Stimulated activated CD4-positive, alpha-beta T cell treated with anti-CD3 and anti-CD28 coated beads, Interleukin-12 subunit alpha, Interleukin-12 subunit beta, amount 100 ng/mL, for 48 hours (primary cell): Measurements from ENCODE around the gene NEIL1.
"Not testable (repeated sequence)": the region's sequence is repeated elsewhere in the genome, so short reads cannot be mapped to it uniquely, and the experiment has no call there.

Experiments
- DNase-seq, 3 donors: peaks; one replicate each; pipeline ENCODE4 v3.0.0-alpha.2; 2020; ENCODE audit warnings: low read depth in 2 of 3, low spot score in 1 of 3

Gene NEIL1

GRCh38 chr15:75346796-75347221 lies at the start of gene NEIL1:
Gene NEIL1 (plus strand): TSS chr15:75347039. CDS start chr15:75348906, 1,867 bp downstream.
- no peak for DNase-seq

DNA sequence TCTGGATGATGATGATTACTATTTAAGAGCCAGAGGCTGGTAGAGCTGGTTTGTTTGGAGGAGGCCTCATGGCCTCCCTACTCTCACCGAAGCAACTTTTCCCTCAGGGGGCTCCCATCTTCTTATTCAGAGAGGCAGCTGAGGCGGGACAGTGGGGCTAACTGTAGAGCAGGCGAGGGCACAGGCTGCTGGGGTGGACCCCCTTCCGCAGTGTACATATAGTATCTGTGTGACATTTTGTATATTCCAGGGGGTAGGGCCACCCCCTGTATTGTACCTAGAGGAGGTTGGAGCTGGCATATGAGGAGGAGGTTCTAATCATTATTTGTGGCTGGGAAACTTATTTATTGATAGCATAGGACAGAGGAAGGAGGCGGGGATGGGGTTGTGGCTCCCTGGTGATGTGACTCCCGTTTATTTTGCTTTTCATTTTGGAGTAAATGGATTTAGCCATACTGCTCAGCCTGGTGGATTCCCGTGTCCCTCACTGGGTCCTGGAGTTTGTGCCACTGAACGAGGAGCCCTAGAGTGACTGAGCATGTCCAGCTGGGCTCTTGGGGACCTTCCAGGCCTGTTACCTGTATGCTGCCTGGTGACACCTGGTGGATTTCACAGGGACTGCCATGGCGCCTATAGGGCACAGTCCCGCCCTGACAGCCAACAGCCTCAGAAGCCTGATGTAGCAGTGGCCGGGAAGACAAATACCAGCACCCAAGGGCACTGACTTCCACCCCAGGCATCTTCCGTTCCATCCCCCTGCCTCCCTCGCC lies 48.1 kb upstream of the NEIL1 start:
- not testable (repeated sequence) for DNase-seq

GRCh38 chr15:75299311-75299688 lies 47.5 kb upstream of the NEIL1 start:
- DNase-seq, result peak; percentile 32 to 60 (median 51)

DNA sequence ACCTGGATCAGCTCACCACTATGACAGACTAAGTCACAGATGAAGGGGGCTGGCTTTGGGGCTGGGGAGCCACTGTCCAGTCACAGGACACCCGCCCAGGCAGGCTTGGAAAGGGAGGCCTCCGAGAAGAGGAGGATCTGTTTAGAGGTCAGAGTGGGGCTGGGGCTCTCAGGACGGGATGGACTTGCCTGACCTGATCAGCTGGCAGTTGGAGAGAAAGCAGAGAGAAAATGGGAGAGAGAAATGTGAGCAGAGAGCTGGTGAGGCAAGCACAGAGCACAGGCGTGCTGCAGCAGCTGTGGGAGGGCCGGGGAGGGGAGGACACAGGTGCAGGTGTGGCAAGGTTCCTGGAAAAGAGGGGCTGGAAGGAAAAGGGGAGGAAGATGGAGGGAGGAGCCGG lies 46.8 kb upstream of the NEIL1 start:
- not testable (repeated sequence) for DNase-seq

DNA sequence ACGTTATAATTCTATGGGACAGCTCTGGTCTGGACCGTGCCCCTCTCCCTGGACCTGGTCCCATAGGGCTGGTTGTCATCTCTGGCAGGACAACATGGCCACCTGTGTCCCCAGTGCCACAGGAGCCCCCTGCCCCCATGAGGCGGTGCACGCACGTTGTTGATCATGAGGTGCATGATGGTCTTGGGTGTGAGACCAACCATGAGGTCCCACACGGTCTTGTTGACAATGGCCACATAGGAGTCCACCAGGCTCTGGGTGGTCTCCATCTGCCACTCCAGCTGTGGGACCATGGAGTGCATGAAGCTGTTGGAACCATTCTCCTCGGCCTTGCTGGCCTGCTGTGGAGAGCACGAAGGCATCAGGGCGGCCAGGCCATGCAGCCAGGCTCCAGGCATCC lies 44.5 kb upstream of the NEIL1 start:
- DNase-seq, result no peak

DNA sequence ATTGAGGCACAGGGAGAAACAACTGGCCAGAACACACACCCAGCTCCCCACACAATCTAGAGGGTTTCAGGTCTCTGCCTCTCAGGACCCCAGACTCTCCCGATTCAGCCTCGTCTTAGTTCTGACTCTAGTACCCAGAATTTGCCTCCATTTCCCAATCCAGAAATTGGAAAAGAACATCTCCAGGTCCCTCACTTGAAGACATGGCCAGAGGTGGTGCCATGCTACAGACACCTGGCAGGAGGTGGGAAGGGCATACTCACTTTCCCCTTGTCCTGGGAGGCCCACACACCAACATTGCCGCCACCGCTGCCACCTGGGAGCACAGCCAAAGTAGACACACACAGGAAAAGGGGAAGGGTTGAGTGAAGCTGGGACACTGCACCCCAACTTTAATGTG lies 44.1 kb upstream of the NEIL1 start:
- not testable (repeated sequence) for DNase-seq

- no peak for DNase-seq
Measured at GRCh38 chr15:75306188-75306587, 40.7 kb upstream of the NEIL1 start.

DNA sequence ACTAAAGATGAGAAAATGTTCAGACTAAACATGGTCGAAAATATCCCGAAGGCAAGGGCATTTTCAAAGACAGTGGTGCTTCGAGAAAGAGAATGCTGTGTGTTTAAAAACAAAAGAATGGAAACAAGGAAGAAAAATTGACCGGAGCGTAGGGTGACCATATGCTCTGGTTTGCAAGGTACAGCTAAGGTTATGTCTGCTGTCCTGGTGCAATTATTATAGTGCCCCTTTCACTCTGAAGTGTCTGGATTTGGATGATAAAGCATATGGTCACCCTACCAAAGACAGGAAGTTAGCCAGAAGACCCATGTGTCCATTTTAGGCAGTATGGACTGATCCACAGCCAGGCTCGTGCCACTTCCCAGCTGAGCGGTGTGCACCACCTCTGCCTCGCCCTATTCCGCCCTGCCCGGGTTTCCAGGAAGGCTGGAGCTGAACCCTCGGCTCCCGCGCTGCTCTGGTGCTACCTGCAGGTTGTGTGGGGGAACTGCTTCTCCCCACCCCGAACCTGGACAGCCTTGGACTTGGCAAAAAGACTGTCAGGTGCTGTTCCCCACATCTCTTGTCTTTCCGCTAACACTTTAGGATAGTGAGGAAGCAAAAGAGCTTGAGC lies 39.0 kb upstream of the NEIL1 start:
- DNase-seq, result peak in 1 of 3 donors; percentile 5

DNA sequence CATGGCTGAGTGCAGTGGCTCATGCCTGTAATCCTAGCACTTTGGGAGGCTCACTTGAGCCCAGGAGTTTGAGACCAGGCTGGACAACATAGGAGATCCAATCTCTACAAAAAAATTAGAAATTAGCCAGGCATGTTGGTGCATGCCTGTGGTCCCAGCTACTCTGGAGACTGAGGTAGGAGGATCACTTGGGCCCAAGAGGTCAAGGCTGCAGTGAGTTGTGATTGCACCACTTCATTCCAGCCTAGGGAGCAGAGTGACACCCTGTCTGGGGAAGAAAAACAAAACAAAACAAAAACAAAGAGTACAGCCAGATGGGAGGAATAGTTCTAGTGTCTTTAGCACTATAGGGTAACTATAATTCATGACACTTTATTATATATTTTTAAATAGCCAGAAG lies 37.1 kb upstream of the NEIL1 start:
- no peak for DNase-seq

DNA sequence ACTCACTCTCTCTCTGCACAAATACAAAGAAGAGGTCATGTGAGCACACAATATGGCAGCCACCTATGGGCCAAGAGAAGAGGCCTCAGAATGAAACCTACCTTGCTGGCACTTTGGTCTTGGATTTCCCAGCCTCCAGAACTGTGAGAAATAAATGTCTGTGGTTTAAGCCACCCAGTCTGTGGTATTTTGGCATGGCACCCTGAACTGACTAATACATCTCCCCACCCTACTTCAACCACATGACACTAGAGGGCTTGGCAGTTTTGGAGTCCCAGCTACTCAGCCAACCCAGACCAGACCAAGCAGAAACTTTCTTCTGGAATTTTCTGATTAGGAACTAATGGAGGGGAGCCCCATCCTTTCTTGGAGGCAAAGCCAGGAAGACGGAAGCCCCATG lies 34.3 kb upstream of the NEIL1 start:
- DNase-seq, result not testable (repeated sequence)

GRCh38 chr15:75313116-75313845 lies 33.6 kb upstream of the NEIL1 start:
- no peak for DNase-seq

- no peak for DNase-seq
Measured at GRCh38 chr15:75314552-75315290, 32.1 kb upstream of the NEIL1 start.

GRCh38 chr15:75319231-75319897 lies 27.5 kb upstream of the NEIL1 start:
- DNase-seq, result not testable (repeated sequence)

DNA sequence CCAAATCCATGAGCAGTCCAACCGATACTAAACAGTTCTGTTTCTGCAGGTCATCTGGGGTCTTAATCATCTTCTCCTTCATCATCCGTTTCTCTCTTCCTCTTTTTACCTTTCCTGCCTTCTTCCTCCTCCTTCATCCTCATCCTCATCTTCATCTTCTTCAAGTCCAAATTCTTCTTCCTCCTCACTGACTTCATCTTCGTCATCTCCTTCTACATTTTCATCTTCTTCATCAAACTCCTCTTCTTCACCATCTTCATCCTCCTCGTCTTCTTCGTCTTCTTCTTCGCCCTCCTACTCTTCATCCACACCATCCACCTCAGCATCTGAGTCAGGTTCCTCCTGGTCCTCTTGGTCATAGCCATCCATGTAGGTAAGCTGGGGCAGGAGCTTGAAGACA lies 25.1 kb upstream of the NEIL1 start:
- DNase-seq, result no peak

GRCh38 chr15:75325922-75326321 lies 20.9 kb upstream of the NEIL1 start:
- no peak for DNase-seq

GRCh38 chr15:75327005-75327404 lies 19.8 kb upstream of the NEIL1 start:
- DNase-seq, result no peak

- no peak for DNase-seq
Measured at GRCh38 chr15:75327491-75327890, 19.3 kb upstream of the NEIL1 start.

GRCh38 chr15:75328493-75329314 lies 18.1 kb upstream of the NEIL1 start:
- DNase-seq, result no peak

- DNase-seq, result no peak
Measured at GRCh38 chr15:75329571-75329970, 17.3 kb upstream of the NEIL1 start.

- DNase-seq, result not testable (repeated sequence)
Measured at GRCh38 chr15:75332093-75332492, 14.7 kb upstream of the NEIL1 start.
